Measurements from ENCODE around the gene A2M. TPM values are rescaled to one million over a fixed set of nuclear protein-coding genes. Genes with fewer than 3 reads are reported as not detected.

Gene A2M
- total and polyA plus RNA-seq, 10 donors = 28.9 to 975 (median 409) TPM

DNA sequence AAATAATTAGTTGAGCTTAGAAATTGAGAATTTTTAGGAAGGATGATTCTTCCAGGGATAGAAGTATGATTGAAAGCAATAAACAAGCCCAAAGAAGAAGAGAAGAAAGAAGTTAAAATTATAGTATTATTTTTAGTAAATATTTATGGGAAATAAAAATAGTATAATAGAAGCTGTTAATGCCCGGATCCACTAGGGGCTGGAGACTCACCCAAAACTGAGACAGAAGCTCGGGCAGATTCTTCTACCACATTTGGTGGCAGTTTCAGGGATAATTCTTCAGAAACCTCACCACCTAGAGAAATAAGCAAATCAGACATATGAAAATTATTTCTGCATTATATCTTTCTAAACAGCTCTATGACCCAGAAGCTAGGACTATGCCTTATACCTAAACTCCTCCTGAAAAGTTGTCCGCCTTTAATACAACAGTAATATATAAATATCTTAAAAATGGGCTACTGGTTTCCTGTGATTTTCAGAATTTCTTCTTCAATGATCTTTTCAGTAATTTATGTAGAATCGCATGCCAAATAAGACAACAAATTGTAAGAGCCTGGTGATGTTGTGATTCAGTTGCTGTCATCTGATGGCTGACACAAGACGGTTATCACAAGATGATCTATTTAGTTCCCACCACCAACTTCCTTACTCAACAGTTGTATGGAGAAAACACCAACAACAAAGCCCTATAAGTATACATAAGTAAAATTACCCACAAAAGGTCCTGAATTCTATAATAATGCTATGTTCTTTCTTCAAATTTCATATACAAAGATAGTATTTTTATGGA lies 35.6 kb downstream of the A2M start:
- no peak overlapping the region for H3K4me3 ChIP-seq
- no peaks in the 10 kb centered on the region for H3K27me3 ChIP-seq (replicated peaks in 1 of 7)
- intact Hi-C loops (cut with DNase I; ENCODE audit: low total_unique reads) = no loop called here
- TF ChIP-seq POLR2AphosphoS5 (IDR thresholded peaks at IDR 0.05) (no peak), POLR2A (IDR thresholded peaks at IDR 0.05) (no peak)
- TF ChIP-seq, protein P1, sequence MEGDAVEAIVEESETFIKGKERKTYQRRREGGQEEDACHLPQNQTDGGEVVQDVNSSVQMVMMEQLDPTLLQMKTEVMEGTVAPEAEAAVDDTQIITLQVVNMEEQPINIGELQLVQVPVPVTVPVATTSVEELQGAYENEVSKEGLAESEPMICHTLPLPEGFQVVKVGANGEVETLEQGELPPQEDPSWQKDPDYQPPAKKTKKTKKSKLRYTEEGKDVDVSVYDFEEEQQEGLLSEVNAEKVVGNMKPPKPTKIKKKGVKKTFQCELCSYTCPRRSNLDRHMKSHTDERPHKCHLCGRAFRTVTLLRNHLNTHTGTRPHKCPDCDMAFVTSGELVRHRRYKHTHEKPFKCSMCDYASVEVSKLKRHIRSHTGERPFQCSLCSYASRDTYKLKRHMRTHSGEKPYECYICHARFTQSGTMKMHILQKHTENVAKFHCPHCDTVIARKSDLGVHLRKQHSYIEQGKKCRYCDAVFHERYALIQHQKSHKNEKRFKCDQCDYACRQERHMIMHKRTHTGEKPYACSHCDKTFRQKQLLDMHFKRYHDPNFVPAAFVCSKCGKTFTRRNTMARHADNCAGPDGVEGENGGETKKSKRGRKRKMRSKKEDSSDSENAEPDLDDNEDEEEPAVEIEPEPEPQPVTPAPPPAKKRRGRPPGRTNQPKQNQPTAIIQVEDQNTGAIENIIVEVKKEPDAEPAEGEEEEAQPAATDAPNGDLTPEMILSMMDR (IDR thresholded peaks at IDR 0.05 in 8 of 11, conservative IDR thresholded peaks at IDR 0.05 in 3 of 11) = no peak
- peaks cover 0 to 83% (median 34%) of the 10 kb centered on the region in 6 donors for H3K36me3 ChIP-seq
- peaks cover 0 to 30% (median 25%) of the 10 kb centered on the region in 8 donors for H3K9me3 ChIP-seq
- no peak overlapping the region for H3K27ac ChIP-seq
- no peak for DNase-seq
- no peaks in the 10 kb centered on the region for H3K4me1 ChIP-seq
- 93 to 96% (median 95%) methylated on average over 5 of the region's 5 CpGs for WGBS, 5 donors

DNA sequence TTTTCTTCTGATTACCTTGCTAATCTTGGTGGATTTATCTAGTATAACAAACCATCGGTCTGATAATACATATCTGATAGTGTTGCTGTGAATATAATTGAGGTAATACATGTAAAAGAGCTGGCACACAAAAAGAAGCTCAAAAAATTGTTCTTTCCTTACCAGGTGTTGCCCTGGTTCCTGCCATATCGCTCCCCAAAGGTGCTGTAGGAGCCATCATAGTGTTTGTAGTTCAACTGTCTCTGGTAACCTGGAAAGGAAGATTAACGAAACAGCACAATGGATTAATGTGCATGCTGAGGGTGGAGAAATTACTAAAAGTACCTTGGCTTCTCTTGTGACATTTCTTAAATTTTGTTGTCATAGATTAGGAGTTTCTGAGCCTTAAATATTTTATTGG lies 36.6 kb downstream of the A2M start:
- no peak overlapping the region for H3K4me3 ChIP-seq
- H3K36me3 ChIP-seq = peaks cover 0 to 86% (median 38%) of the 10 kb centered on the region in 6 donors
- H3K4me1 ChIP-seq = no peaks in the 10 kb centered on the region
- WGBS, 5 donors = 77 to 91% (median 86%) methylated on average over 3 of the region's 3 CpGs
- TF ChIP-seq, protein P1 (IDR thresholded peaks at IDR 0.05 in 8 of 11, conservative IDR thresholded peaks at IDR 0.05 in 3 of 11) = no peak
- TF ChIP-seq POLR2AphosphoS5 (IDR thresholded peaks at IDR 0.05) (no peak), POLR2A (IDR thresholded peaks at IDR 0.05) (no peak)
- intact Hi-C loops (cut with DNase I; ENCODE audit: low total_unique reads) = no loop called here
- no peak for DNase-seq
- H3K27ac ChIP-seq = no peak overlapping the region
- H3K9me3 ChIP-seq = peaks cover 0 to 20% (median 18%) of the 10 kb centered on the region in 8 donors
- no peaks in the 10 kb centered on the region for H3K27me3 ChIP-seq (replicated peaks in 1 of 7)

DNA sequence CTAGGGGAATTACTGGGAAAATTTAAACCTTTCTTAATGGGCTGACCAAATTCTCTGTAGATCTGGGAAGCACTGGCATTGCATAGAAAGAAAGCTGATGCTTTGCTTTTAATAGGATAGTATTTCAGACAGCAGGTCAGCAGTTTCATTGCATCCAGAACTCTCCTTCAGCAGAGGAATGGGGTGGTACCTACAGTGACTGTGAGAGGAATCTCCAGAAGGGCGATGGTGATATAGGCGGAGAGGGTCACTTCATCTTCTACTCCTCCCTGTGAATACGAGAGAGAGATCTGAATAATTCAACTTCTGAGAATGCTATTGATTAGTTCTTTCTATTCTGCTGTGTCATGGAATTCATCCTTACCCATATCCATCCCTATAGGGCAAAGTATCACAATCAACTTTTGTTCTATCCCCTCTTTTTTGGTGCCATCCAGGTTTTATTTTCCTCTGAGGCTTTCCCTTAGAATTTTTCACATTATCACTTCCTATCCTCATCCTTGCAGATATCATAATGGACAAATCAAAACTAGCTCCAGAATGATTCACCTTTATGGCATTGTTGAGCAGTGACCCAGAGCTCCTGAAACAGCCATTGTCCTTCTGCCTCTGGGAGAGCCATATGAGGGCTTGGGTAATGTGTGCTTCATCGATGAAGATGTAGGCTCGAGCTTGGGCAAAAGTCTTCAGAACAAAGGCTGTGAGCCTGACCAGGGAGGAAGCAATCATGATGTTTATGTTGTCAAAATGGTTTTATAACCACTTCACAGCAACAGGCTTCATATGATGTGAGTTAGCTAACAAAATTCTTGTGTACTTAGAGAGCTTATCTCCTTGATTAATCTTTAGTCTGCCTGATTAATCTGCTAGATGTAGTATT lies 38.3 kb downstream of the A2M start:
- Histone ChIP-seq H3K36me3 (peaks cover 0 to 87% (median 51%) of the 10 kb centered on the region in 6 donors), H3K27me3 (replicated peaks in 1 of 7) (no peaks in the 10 kb centered on the region), H3K27ac (no peak overlapping the region), H3K4me1 (no peaks in the 10 kb centered on the region), H3K4me3 (no peak overlapping the region), H3K9me3 (peaks cover 0 to 5% (median 1%) of the 10 kb centered on the region in 8 donors)
- intact Hi-C loops (cut with DNase I; ENCODE audit: low total_unique reads) = no loop called here
- TF ChIP-seq, protein P1 (IDR thresholded peaks at IDR 0.05 in 8 of 11, conservative IDR thresholded peaks at IDR 0.05 in 3 of 11) = no peak
- TF ChIP-seq POLR2A (IDR thresholded peaks at IDR 0.05) = no peak
- no peak for TF ChIP-seq POLR2AphosphoS5 (IDR thresholded peaks at IDR 0.05)
- WGBS, 5 donors = 90 to 94% (median 92%) methylated on average over 5 of the region's 5 CpGs
- DNase-seq = no peak

DNA sequence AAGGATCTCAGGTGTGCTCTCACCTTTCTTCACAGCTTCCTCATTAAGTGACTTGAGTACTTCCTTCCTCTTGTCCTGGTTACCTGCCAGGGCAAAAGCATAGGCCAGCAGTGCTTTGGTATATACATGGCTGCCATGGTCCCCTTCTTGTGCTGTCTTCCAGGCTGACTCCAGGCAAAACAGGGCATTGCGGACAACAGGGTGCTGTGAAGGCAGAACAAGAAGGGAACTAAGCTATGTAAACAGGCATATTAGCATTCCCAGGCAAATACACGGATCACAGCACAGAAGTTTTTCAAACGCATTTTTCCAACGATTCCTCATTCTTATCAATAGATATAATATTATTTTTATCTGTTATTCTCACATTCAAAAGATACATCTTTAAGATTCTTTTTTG lies 39.0 kb downstream of the A2M start:
- Histone ChIP-seq H3K4me1 (no peaks in the 10 kb centered on the region), H3K9me3 (no peaks in the 10 kb centered on the region), H3K27me3 (replicated peaks in 1 of 7) (no peaks in the 10 kb centered on the region), H3K36me3 (peaks cover 0 to 87% (median 55%) of the 10 kb centered on the region in 6 donors), H3K27ac (no peak overlapping the region), H3K4me3 (no peak overlapping the region)
- TF ChIP-seq POLR2AphosphoS5 (IDR thresholded peaks at IDR 0.05) = no peak
- TF ChIP-seq POLR2A (IDR thresholded peaks at IDR 0.05) = no peak
- TF ChIP-seq, protein P1 (IDR thresholded peaks at IDR 0.05 in 8 of 11, conservative IDR thresholded peaks at IDR 0.05 in 3 of 11) = no peak
- WGBS, 5 donors = 80 to 97% (median 87%) methylated on average over 4 of the region's 4 CpGs
- intact Hi-C loops (cut with DNase I; ENCODE audit: low total_unique reads) = no loop called here
- no peak for DNase-seq

Data from spleen (tissue), 11 donors.